Esophagus muscularis mucosa (tissue), 4 donors: ENCODE data around the gene PKD2L2. TPM values are rescaled to one million over a fixed set of nuclear protein-coding genes. Genes with fewer than 3 reads are reported as not detected.
A peak's percentile ranks its signal among the peaks of the same experiment; 100 is the strongest.

Source experiments
- DNase-seq: peaks from one replicate; pipeline ENCODE4 v3.0.0-alpha.2; 2017; ENCODE audit errors: extremely low spot score
- H3K27ac ChIP-seq, 4 donors: fragments of 200-600 bp; sonication (generic); replicated peaks in 1 of 4; 1 replicate in 3 of 4; 2 replicates in 1 of 4; pipeline ENCODE4 v1.5.1; 2016 to 2019; ENCODE audit warnings: mild to moderate bottlenecking in 1 of 4
- H3K27me3 ChIP-seq, 4 donors: fragments of 200-600 bp; sonication (generic); one replicate each; pipeline versions ENCODE4 v1.5.1 to v1.6.0; 2016 to 2019
- H3K36me3 ChIP-seq, 4 donors: fragments of 200-600 bp; sonication (generic); one replicate each; pipeline ENCODE4 v1.5.1; 2016 to 2019
- H3K4me1 ChIP-seq, 4 donors: fragments of 200-600 bp; sonication (generic); one replicate each; pipeline ENCODE4 v1.5.1; 2016 to 2019
- H3K4me3 ChIP-seq, 4 donors: fragments of 200-600 bp; sonication (generic); 1 replicate in 2 of 4; 2 replicates in 2 of 4; pipeline ENCODE4 v1.5.1; 2016 to 2019; ENCODE audit warnings: mild to moderate bottlenecking in 4 of 4, moderate library complexity in 1 of 4
- H3K9me3 ChIP-seq, 4 donors: fragments of 200-600 bp; sonication (generic); 1 replicate in 3 of 4; 2 replicates in 1 of 4; pipeline ENCODE4 v1.5.1; 2016 to 2019
- EP300 ChIP-seq: sonication (generic); formaldehyde crosslinking; IDR thresholded peaks from one replicate; pipeline ENCODE4 v1.6.1; 2017; ENCODE audit warnings: antibody characterized with exemption
- POLR2A ChIP-seq: fragments of 450-650 bp; IDR thresholded peaks from one replicate; pipeline ENCODE4 v1.6.1; 2017; ENCODE audit warnings: antibody characterized with exemption, moderate library complexity, mild to moderate bottlenecking, low read depth
- POLR2AphosphoS5 ChIP-seq, 2 donors: sonication (generic); formaldehyde crosslinking; IDR thresholded peaks; one replicate each; pipeline ENCODE4 v1.6.1; 2017; ENCODE audit warnings: antibody characterized with exemption in 2 of 2
- WGBS: methylation state at CpG from one replicate; pipeline ENCODE4 v1.1.5; 2018; 5-methylcytosine and 5-hydroxymethylcytosine counted together
- intact Hi-C: fragments of 100-400 bp; cut with DNase I; formaldehyde crosslinking; loops from one replicate; pipeline ENCODE4 v1.15.1; 2023
- total RNA-seq, 4 donors: library from RNA; depleted of rRNA; stranded (reverse); fragments of >200 nt; gene quantifications; one replicate each; pipeline versions ENCODE4 v1.1.0 to v1.2.1, GENCODE V29; 2016
- TF ChIP-seq, protein P1 (sequence below), 3 experiments: fragments of 200-600 bp in 2 of 3; fragments of 450-650 bp in 1 of 3; sonication (generic) in 2 of 3; IDR thresholded peaks; one replicate each; pipeline ENCODE4 v1.5.1; 2017 to 2019; ENCODE audit warnings: antibody characterized with exemption in 3 of 3, mild to moderate bottlenecking in 2 of 3, moderate library complexity in 1 of 3

The PKD2L2 gene
- total RNA-seq, 4 donors from 2014 or later = 0.39 TPM; not detected in 3

- Histone ChIP-seq H3K27ac (peak overlapping the region; percentile 36 to 59 (median 54)), H3K4me3 (no peak overlapping the region), H3K9me3 (no peaks in the 10 kb centered on the region), H3K36me3 (peaks cover 0 to 30% (median 16%) of the 10 kb centered on the region in 4 donors), H3K27me3 (no peaks in the 10 kb centered on the region), H3K4me1 (peaks cover 12 to 25% (median 17%) of the 10 kb centered on the region in 4 donors)
- TF ChIP-seq, protein P1, sequence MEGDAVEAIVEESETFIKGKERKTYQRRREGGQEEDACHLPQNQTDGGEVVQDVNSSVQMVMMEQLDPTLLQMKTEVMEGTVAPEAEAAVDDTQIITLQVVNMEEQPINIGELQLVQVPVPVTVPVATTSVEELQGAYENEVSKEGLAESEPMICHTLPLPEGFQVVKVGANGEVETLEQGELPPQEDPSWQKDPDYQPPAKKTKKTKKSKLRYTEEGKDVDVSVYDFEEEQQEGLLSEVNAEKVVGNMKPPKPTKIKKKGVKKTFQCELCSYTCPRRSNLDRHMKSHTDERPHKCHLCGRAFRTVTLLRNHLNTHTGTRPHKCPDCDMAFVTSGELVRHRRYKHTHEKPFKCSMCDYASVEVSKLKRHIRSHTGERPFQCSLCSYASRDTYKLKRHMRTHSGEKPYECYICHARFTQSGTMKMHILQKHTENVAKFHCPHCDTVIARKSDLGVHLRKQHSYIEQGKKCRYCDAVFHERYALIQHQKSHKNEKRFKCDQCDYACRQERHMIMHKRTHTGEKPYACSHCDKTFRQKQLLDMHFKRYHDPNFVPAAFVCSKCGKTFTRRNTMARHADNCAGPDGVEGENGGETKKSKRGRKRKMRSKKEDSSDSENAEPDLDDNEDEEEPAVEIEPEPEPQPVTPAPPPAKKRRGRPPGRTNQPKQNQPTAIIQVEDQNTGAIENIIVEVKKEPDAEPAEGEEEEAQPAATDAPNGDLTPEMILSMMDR (IDR thresholded peaks at IDR 0.05) = no peak
- no peak for DNase-seq
- intact Hi-C loops = no loop called here
- WGBS = 61% methylated on average over 3 of the region's 3 CpGs
Observed at GRCh38 chr5:137932800-137933199, 43.5 kb downstream of the PKD2L2 start.

- no peaks in the 10 kb centered on the region for H3K27me3 ChIP-seq
- intact Hi-C loops = no loop called here
- no peak overlapping the region for H3K4me3 ChIP-seq
- WGBS = 4% methylated on average over 3 of the region's 3 CpGs
- no peaks in the 10 kb centered on the region for H3K9me3 ChIP-seq
- TF ChIP-seq POLR2AphosphoS5 (IDR thresholded peaks at IDR 0.05) = peak in 1 of 2 donors; percentile 4
- no peak for TF ChIP-seq EP300
- no peak for DNase-seq
- H3K27ac ChIP-seq = peak overlapping the region; percentile 36 to 59 (median 54)
- H3K4me1 ChIP-seq = peaks cover 12 to 25% (median 17%) of the 10 kb centered on the region in 4 donors
- peaks cover 4 to 32% (median 21%) of the 10 kb centered on the region in 4 donors for H3K36me3 ChIP-seq
Observed at GRCh38 chr5:137933491-137933911, 44.2 kb downstream of the PKD2L2 start.

GRCh38 chr5:137935190-137935589 lies 45.9 kb downstream of the PKD2L2 start:
- H3K9me3 ChIP-seq = no peaks in the 10 kb centered on the region
- peaks cover 12 to 25% (median 17%) of the 10 kb centered on the region in 4 donors for H3K4me1 ChIP-seq
- H3K27ac ChIP-seq = peak overlapping the region in 1 of 4 donors; percentile 19
- 82% methylated on average over 1 of the region's 1 CpG for WGBS
- no peak for DNase-seq
- no peak overlapping the region for H3K4me3 ChIP-seq
- TF ChIP-seq POLR2AphosphoS5 (IDR thresholded peaks at IDR 0.05) (no peak), EP300 (no peak), POLR2A (no peak)
- TF ChIP-seq, protein P1 (IDR thresholded peaks at IDR 0.05) = no peak
- no peaks in the 10 kb centered on the region for H3K27me3 ChIP-seq
- H3K36me3 ChIP-seq = peaks cover 20 to 46% (median 36%) of the 10 kb centered on the region in 4 donors
- intact Hi-C loops = no loop called here

DNA sequence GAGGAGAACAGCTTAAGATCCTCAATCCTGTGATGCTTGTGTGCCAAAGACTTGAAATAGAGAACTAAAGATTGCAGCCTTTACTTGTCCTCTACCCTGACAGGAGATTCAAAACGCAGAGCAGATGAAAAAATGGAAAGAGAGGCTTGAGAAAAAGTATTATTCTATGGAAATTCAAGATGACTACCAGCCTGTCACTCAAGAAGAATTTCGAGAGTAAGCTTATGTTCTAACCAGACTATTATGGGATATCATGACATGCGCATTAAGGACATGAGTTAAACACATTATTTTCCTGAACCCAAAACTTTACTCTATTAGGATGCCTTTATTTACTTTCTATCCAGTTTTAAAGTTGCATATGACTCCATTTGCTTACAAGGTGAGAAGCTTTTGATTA lies 46.4 kb downstream of the PKD2L2 start:
- TF ChIP-seq, protein P1 (IDR thresholded peaks at IDR 0.05) = no peak
- no peak for TF ChIP-seq POLR2AphosphoS5 (IDR thresholded peaks at IDR 0.05)
- TF ChIP-seq POLR2A = no peak
- TF ChIP-seq EP300 = no peak
- peaks cover 25 to 51% (median 41%) of the 10 kb centered on the region in 4 donors for H3K36me3 ChIP-seq
- no peak overlapping the region for H3K27ac ChIP-seq
- no peaks in the 10 kb centered on the region for H3K27me3 ChIP-seq
- intact Hi-C loops = no loop called here
- H3K4me3 ChIP-seq = no peak overlapping the region
- DNase-seq = no peak
- 74% methylated on average over 3 of the region's 3 CpGs for WGBS
- peaks cover 12 to 25% (median 17%) of the 10 kb centered on the region in 4 donors for H3K4me1 ChIP-seq
- no peaks in the 10 kb centered on the region for H3K9me3 ChIP-seq

GRCh38 chr5:137937994-137938750 lies 48.9 kb downstream of the PKD2L2 start:
- Histone ChIP-seq H3K27ac (no peak overlapping the region), H3K27me3 (no peaks in the 10 kb centered on the region), H3K4me1 (peaks cover 5 to 26% (median 16%) of the 10 kb centered on the region in 4 donors), H3K36me3 (peaks cover 44 to 76% (median 66%) of the 10 kb centered on the region in 4 donors), H3K9me3 (no peaks in the 10 kb centered on the region), H3K4me3 (no peak overlapping the region)
- intact Hi-C loops = no loop called here
- WGBS = 87% methylated on average over 1 of the region's 1 CpG
- TF ChIP-seq POLR2A = no peak
- no peak for TF ChIP-seq POLR2AphosphoS5 (IDR thresholded peaks at IDR 0.05)
- DNase-seq = no peak
